CD4-positive, alpha-beta T cell treated with Interleukin-17A for 4 hours (primary cell): ENCODE measurements around the gene AP2M1.
A peak's percentile ranks its signal among the peaks of the same experiment; 100 is the strongest.

Experiments
- DNase-seq: peaks from one replicate; pipeline ENCODE4 v3.0.0-alpha.2; 2020; ENCODE audit warnings: mixed read lengths

AP2M1 gene

GRCh38 chr3:184229394-184230080, 54.9 kb downstream of the AP2M1 start, which contains the start of gene VWA5B2:
TSS of gene VWA5B2 (plus strand) at chr3:184229585. CDS start at chr3:184230529, 944 bp downstream.
- DNase-seq: peak; percentile 80

- no peak for DNase-seq
These were observed 55.5 kb downstream of the AP2M1 start for GRCh38 chr3:184230081-184230602.

DNA sequence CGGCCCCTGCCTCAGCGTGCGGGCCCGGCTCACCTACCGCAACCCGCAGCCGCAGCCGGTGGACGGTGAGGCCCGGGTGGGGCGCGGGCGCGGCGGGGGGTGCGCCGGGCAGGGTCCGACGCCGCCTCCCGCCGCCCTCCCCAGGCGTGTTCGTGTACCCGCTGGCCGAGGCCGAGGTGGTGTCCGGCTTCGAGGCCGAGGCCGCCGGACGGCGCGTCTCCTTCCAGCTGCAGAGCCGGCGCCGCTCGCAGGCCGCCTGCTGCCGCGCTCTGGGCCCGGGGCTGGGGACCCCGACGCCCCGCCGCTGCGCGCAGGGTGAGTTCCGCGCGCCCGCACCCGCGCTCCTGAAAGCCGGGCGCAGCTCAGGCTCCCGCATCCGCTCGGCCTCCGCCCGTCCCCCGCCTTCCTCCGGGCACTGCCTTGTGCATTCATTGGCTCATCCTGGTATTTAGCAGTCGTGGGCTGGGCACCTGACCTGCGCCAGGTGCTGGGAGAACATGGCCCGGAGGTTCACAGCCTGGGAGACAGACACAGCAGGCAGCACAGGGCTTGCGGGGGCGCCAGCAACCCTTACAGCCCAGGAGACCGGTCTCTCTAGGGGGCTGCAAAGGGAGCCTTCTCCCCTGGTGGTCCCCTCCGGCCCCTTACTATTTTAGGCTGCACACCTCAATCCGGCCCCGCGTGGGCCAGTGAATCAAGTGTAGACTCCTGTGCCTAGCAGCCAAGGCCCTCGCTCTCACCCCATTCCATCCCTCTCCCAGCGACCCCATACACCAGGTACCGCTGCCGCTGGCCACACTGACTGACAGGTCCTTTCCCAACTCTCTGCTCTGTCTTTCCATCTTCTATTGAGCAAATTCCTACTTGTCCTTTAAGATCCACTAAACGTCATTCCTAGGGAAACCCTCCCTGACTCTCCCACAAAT, 56.2 kb downstream of the AP2M1 start:
- peak; percentile 21 for DNase-seq

DNA sequence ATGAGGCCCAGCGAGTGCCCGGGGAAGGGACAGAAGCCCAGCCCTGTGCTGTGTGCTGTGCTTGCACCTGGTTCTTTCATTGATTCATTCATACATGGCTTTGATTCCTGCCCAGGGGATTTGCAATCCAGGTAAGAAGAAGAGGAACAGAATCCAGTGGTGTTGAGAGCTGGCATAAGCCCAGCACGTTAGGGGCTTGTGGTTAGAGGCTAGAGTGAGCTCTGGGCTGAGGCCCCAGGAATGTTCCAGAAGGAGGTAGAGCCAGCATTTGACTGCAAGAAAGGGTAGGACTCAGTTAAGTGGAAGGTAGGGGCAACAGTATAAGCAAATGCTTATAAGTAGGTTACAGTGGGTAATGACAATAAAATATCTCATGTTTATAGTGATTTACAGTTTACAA, 57.0 kb downstream of the AP2M1 start:
- DNase-seq: no peak

DNA sequence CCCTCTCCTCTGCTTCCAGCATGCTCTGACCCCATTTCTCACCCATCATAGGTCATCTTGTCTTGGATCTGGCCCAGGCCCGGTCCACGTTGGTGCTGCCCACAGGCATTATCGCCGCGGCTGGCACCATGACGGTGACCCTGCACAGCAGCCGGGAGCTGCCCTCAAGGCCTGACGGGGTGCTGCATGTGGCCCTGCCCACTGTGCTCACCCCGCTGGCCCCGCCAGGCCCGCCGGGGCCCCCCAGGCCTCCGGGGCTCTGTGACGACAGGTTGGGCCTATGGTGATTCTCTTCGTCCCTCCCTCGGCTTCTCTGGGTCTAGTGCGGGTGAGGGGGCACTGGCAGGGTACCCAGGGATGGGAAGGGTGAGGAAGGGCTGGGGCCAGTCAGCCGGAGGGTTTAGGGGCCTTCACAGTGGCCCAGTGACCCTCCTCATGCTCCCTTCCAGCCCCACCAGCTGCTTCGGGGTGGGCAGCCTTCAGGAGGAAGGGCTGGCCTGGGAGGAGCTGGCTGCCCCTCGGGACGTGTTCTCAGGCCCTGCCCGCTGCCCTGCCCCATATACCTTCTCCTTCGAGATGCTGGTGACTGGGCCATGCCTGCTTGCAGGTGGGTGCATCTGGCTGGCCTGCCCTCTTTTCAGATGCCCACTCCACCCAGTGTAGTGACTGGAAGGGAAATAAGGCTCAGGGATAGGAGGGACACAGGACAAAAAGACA, 58.6 kb downstream of the AP2M1 start:
- no peak for DNase-seq
